ENCODE data around the gene RABGGTA.

RABGGTA gene

DNA sequence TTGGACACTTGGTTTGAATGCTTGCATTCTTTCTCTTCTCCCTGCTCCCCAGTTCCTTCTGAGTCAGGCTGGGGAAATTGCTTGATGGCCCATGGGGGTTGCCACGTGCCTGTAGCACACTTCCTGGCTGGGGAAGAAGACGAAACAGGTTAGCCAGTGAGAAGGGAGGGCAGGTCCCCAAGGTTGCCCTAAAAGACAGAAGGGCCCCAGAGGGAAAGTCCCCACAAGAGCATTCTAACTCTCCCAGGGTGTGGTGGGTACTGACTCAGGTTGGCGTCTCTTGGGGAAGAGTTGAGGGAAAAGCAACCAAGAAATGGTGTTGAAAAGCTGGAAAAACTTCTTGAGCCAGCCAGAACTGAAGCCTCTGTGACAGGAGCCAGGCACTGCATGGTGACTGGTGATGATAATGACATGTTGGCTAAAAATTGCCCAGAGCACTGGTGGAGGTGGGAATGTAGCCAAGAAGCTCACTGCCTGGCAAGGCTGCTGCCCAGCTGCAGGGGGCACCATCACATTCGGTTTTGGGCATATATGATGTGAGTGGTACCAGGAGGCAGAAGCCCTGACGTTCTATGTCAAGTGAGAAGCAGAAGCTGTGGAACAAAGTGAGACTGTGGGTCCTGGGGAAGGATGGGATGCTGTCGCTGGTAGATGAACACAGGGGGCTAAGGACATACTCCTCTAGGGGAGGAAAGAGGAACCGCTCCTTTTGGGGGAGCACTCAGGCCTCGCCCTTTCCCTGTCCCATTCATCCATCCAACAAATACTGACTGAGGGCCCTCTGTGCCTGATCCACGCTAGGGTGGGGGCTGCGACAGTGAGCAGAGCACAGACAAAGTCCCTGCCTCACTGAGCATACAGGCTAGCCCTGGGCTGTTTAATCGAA, 8.1 kb upstream of the RABGGTA start:
- no peak for DNase-seq (ENCODE audit: low spot score)

DNA sequence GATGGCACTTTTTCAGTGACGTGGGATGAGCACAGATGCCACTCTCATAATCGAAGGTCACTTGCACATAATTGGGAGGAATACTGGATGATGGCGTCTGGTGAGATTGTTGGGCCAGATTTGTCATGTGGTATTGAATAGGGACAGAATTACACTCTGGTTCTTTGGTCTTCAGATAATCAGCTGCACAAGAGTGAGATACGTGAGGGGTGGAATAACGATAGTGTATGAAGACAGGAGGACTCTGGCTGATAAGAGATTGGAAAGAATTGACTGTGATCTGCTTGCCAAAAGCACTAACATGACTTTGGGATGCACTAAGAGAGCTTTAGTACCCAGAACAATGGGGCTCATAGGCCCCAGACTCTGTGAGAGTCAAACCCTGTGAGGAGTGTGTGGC, 7.0 kb upstream of the RABGGTA start:
- DNase-seq (ENCODE audit: low spot score): no peak

DNA sequence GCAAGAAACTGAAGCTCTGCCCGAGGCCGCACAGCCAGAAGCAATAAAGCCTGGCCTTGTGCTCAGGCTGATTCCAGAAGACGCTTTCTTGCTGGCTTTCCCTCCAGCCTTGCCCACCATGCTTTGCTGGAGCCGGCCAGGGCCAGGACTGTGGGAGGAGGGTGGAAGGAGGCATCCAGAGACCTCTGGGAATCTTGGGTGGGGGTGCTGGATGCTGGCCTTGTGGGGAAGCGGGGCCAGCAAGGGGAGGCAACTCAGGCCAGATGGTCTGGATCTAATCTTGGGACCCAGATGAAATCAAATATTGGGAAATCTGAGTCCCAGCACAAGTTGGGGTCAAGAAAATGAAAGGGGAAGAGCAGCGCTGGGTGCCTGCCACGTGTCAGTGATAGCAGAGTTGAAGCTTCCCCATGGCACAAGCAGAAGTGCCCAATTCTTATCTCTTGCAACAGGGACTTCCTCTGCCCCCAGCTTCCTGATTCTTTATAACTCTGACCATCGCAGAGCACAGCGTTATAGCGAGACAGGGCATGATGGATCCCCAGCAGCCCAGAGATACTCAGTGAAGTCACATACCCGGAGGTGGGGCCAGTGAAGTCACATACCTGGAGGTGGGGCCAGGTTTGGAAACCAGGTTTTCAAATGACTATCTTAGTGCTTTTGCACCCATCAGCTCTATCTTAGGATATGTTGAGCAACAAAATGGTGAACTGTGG, 6.4 kb upstream of the RABGGTA start:
- DNase-seq (ENCODE audit: low spot score): no peak

DNA sequence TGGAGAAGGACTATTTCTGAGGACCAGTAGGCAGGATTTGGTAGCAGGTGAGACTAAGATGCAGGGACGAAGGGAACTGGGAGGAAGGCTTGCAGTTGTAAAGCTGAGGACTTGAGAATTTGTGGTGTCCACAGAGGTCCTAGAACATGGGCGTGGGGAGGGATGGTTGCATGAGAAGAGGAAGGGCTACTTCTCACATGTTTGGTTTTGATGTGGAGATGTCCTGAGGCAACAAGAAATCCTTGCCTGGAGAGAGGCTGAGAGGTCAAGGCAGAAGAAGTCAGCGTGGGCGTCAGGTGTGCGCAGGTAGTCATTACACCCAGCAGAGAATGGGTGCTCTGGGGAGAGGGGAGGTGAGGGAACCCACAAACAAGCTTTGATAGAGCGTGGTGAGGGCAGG, 5.7 kb upstream of the RABGGTA start:
- DNase-seq (ENCODE audit: low spot score): no peak

DNA sequence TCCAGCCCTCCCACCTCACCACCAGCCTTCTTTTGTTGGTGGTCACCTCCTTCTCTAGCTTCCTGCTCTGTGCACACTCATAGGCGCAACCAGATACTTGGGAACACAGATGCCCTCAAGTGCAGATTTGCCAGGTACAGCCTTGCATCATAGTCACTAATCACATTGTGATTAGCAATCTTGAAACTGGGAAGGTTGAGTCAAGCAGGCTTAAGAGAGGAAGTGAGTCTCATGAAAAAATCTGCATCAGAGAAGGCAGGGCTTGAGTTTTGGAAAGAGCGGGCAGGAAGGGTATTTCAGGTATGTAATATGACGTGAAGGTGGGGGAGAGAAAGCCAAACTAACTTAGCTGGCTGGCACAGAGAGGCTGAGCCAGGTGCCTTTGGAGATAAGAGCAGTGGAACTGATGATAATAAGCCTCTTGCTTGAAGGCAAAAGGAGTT, 2.7 kb upstream of the RABGGTA start:
- DNase-seq (ENCODE audit: low spot score): no peak

DNA sequence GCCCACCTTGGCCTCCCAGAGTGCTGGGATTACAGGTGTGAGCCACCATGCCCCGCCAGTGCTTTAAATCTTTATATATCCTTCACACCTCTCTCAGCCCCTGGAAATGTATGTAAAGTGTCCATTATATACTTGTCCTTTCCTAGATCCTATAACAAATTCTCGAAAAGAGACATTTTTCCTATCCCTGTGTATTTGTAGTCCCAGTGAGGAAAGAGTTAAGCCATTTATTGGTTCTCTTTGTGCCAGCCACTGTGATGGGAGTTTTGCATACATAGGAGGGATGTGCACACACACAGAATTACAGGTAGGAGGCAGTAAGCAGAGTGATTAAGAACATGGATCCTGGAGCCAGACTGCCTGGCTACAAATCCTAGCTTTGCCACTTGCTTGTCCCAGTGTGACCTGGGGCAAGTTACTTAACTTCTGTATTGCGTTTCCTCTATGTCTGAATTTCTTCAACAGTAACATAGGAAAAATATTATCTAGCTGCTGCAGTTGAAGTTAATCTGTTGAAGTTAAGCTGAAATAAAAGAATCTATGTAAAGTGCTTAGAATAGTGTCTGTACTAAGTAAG, 2.1 kb upstream of the RABGGTA start:
- no peak for DNase-seq (ENCODE audit: low spot score)

DNA sequence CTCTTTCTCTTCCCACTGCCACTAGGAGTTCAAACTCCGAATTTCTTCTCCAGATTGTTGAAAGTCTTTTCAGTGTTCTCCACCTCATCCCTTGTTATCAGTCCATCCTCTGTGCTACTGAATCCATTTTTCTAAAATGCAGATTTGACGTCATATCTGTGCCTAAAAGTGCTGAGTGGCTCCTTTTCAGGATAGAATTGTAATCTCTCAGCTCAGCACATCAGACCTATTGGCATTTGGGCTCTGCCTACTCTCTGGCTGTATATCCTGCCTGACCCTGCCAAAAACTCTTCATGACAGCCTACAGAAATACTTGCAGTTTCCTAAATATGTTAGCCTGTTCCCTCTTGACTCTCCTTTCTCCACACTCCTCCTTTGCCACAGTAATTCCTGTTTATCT, 1.1 kb upstream of the RABGGTA start:
- no peak for DNase-seq (ENCODE audit: low spot score)

DNA sequence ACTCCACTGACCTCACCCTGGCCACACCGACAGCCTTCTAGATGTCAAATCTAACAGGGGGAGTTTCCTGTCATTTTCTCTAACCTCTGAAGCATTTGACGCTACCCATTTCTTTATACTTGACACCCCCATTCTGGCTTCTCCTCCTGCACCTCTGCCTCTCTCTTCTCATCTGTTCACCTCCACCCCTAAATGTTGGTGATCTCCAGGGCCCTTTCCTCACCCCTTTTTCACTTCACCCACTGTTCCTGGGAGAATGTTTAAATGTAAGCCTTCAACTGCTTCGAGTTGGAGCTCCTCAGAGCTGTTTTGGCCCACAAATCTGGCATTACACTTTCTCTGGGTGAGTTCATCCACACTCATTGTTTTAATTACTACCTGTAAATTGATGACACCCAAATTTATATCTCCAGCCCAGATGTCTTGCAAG, 452 bp upstream of the RABGGTA start:
- no peak for DNase-seq (ENCODE audit: low spot score)

DNA sequence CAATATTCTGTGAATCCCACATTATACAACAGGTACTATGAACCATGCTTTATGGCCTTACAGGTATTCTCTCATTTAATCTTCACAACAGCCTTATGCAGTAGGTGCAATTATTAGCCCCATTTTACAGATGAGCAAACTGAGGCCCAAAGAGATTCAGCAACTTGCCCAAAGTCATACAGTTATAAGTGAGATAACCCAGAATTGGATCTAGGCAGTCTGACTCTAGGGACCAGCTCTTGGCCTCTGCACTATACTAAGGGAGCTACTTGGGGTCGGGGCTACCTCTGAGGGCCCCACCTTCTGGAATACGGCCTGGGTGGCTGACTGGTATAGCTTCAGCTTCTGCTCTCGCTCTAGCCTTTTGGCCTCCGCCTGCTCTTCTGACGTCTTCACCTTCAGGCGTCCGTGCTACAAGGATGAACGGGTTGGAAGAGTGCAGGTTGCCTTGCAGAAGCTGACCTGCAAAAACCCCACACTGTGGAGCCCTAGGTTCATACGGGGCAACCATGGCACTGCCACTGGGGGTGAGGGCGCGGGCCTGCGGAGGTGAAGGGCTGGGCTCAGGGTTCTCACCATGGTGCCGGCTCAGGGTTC, 762 bp downstream of the RABGGTA start:
- DNase-seq (ENCODE audit: low spot score): no peak

DNA sequence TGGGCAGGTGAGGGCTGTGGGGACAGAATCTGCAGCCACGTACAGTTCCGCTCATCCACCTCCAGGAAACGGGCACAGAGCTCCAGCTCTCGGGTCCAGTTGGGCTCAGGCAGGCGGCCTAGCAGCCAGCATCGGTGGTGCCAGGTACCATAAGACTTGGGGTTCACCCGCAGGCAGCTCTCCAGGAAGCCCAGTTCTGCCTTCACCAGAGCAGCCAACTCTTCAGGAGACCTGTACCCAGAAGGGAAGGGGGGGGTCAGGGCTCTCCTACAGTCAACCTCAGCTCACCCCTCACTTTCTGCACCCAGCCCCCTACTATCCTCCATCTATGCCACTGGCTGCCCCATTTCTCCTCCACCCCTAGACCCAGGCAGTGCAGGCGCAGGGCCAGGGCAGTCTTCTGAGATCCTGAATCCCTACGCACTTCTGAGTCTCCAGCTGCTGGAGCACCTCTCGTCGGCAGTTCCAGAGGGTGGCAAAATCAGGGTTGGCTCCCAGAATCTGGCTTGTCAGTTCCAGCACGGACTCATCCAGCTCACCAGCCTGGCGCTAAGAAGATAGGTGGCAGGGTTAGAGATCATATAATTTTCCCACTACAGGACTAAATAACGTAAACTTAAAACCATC, 1.4 kb downstream of the RABGGTA start:
- DNase-seq (ENCODE audit: low spot score): no peak

DNA sequence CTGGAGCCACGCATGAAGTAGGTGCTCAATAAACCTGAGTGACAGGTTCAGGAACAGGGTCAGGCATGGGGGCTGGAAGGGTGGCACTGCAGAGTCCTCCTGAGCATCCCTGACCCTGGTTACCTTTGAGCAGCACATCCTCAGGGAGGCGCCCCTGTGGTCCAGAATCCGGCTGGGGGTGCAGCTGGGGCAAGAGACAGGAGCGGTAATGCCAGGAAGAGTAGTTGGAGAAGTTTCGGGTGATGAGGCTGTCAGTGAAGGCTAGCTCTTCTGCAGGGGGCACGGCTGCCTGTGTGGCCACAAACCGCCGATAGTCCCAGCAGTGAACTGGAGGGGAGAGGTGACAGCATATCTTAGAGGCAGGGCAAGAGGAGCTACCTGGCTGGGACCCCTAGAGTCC, 2.0 kb downstream of the RABGGTA start:
- no peak for DNase-seq (ENCODE audit: low spot score)

DNA sequence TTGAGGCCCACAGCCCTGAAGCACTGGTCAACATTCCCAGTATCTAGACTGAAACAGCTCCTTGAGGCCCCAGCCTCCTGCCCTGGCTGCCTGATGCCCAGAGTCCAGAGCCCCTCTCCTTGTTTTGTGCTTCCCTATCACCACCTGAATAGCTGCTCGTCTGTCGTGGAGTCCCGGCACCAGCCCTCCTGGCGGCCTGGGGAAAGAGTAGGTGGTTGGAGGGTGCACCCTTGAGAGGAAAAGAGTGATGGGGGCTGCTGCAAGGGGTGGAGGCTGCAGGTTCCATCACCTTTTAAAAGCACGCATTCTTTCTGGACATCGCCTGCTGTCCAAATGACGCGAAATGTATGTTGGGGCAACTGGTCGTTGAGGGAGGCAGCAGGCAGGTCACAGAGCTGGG, 3.2 kb downstream of the RABGGTA start:
- DNase-seq (ENCODE audit: low spot score): no peak

DNA sequence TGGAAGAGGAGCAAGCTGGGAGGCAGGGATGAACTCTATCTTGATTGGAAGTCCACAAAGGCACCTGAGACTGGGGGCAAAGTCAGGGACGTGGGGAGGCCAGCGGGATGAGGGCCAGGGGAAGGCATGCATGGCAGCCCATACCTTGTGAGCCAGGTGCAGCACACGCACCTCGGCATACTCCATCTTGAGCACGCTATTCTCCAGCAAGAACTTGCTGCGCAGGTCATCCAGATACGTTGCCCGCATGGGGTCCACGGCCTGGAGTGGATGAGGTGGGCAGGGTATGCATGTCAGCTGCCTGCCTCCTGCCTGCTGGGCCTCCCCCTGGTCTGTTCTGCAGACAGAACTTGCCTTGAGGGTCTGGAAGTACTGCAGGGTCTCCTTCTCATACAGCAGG, 3.9 kb downstream of the RABGGTA start:
- DNase-seq (ENCODE audit: low spot score): no peak

DNA sequence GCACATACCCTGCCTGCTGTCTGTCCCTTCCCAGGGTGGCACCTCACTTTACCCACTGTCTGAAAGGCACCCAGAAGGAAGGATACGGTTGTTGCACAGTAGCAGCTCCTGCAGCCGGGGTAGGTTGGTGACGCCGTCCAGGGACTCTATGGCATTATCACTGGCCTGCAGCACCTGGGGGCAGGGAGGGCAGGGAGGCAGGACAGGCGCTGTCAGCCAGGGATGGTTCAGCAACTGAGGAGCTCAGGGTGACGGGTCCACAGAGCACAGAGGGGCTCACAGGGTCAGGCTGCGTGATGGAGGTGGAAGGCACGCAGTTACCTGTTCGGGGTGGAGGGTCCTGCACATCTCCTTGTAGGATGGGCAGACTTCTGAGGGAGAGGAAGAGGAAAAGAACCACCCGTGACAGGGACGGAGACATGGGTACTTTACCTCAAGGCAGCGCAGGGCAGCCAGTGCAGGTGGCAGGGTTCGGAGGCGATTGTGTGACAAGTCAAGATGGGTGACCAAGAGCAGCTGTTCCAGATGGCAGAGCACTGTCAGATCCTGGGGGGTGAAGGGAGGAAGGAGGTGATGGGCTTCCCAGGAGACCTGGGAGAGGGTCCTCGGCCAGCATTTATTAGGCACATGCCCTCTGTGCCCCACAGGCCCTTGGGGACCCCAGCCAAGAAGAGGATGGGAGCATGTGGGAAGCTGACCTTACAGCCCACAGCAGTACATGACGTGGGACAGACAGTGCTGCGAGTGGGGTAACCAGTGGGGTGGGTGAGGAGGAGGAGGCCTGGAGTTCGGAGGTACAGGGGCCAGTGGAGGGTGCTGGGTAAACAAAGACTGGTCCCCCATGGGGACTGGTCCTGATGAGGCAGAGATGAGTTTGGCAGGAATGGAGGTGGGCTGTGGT, 4.8 kb downstream of the RABGGTA start:
- DNase-seq (ENCODE audit: low spot score): no peak

DNA sequence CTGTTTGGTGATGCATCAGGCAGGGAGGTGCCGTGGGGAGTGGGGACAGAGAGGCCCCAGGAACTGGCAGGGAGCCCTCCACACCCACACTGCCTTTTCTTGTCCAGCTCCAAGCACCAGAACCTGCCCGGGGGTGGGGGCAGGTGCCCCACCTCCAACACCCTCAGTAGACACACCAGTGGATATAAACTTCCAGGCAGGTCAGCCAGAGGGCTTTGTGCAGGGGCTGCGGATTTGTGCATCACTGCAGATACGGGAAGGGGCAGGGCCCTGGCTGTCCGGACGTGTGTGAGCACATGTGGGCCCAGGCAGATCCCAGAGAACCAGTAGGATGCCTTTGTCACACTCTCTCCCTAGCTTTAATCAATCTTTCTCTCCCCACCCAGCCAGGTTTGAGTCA, 7.1 kb downstream of the RABGGTA start:
- DNase-seq (ENCODE audit: low spot score): no peak

DNA sequence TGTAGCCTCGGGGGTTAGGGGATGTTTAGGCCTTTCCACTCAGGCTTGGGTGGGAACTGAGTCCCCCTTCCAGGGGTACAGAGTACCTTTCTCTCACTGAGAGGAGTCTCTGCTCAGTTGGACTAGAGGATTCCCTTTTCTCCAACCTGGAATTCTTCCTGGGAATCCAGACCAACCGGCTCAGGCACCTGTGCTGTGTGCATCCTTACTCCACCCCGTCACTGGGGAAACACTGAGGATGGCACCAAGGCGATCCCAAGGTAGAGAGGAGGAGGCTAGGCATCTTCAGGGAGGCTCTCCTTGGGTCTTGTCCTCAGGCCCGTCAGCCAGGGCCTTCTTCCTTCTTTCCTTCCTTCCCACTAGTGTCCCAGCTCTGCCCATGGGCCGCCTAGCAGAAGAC, 7.5 kb downstream of the RABGGTA start:
- DNase-seq (ENCODE audit: low spot score): no peak

DNA sequence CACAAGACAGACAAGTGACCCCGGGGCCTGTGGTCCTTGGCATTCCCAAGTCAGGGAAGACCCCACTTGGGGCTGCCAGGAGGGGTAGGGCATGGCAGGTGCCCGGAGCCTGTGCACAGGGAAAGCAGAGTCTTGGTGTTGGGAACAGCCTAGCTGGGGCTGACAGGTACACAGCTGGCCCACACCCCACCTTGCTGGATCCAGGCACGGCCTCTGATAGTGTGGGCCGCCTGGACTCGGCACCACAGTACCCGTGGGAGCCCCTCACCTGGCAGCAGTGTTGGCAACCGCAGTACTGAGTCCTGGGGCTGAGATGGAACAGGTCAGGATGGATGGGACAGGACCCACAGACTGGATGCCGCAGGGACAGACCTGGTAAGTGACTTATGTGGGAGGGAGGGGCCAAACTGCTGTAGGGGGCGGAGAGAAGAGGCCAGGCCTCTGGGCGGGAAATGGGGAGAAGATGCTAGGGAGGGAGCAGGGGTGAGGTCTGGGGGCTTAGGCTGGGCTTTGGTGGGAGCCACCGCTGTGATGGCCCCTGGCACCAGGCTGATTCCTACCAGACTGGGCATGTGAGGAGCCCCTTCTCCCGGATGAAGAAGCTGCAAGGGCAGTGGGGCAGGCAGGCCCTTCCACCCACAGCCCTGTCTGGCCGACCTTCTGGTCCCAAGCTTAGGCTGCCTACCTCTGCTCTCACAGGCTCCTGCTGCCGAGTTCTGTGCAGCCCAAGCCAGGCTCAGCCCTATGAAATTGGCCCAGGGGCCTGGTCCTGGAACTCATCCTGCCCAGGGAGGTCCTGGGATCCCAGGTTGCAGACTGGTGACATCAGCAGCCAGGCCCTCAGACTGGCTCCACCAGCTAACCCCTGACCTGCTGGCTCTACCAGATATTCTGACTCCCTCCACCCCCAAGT, 8.3 kb downstream of the RABGGTA start, which contains the start of gene TGM1:
Gene TGM1, minus strand, starts transcription at position 357 of the 913 bp plus-strand sequence. CDS start 825 bp downstream, outside the sequence.
- DNase-seq (ENCODE audit: low spot score): no peak

DNA sequence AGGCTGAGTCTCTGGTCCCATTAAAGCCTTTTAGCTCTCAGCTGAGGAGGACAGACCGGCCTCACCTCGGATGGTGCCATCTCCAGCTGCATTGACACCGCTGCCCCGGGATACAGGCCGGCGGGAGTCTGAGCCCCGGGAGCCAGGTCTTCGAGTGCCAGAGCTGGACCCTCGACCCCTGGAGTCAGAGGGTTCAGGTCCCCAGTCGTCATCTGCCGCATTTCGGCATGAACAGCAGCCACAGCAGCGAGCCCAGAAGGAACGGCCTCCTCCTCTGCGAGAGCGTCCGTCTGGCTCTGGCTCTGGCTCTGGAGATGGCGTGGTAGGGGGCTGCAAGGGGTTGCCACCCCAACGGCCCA, 9.4 kb downstream of the RABGGTA start:
- DNase-seq (ENCODE audit: low spot score): no peak

DNA sequence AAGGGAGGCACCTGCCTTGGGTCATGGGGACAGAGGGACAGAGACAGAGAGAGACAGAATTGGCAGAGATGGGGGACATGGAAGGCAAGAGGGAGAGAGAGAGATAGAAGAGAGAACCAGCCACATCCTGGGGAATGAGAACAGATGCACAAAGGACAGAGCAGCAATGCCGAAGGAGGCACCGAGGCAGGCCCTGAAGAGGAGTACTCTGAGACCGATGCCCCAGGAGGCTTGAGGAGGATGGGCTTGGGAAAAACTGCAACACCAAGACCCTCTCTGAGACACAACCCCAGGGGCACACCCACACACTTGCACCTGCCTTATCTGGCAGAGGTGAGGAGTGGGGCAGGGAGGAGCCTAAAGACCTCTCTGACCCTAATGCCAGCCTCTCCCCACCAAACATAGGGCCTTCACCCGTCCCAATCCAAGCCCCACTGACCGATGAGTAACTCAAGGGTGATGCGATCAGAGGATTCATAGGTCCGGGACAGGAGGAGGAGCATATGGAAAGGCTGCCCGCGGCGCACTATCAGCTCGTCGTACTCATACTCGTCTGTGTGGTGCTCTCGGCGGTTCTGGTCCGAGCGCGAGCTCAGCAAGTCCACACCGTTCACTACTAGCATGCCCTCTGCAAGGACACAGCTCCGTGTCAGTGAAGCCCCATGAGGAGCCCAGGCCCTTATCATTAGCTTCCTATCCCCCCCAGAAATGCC, 10.0 kb downstream of the RABGGTA start:
- no peak for DNase-seq (ENCODE audit: low spot score)

Measured in LoVo (cell line).